NCI-H2107 treated with DMSO at 0.1 percent for 48 hours (cell line): ENCODE results near the gene GDPD3.
A peak's percentile ranks its signal among the peaks of the same experiment; 100 is the strongest.

ENCODE experiments used
- DNase-seq: peaks from one replicate; lab custom pipeline; 2025; ENCODE audit not compliant: unreplicated experiment; lab: John Stamatoyannopoulos, UW

The GDPD3 gene

DNA sequence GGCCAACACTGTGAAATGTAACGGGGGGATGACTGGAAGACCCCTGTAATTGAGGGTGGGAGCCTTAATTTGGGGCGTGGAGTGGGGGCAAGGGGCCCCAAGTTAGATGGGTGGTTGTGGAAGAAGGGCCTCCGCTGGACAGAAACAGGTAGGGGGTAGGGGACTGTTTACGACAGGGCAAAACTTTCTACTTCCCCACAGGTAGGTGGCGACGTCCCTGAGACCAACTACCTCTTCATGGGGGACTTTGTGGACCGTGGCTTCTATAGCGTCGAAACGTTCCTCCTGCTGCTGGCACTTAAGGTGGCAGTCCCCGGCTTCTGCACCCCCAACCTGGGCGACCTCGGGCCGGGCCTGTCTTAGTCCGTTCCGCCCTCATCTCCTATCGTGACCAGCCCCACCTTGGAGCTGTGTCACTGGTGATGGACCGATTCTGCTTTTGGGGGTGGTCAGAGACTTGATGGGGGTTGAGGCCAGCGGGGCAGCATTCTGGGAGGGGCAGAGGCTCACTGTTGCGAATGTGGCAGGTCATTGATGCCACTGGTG is 30.7 kb downstream of the GDPD3 start:
- DNase-seq = no peak

DNA sequence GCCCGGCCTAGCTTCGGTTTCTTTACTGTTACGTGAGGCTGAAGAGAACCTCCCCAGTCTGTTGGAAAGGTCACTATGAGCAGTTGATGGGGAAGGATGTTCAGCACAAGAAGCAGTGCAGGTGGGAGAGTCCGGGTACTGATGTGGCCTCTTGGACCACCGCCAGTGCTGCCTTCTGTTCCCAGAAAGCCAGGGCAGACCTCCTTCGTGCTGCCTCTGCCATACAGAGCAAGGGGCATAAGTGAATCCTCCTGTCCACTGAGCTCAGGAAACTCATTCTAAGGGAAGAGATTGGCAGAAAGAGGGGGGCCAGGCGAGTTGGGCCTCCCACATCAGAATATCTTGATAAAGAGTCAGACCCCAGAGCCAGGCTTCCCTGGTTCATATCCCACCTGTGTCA is 33.9 kb downstream of the GDPD3 start:
- DNase-seq = no peak

DNA sequence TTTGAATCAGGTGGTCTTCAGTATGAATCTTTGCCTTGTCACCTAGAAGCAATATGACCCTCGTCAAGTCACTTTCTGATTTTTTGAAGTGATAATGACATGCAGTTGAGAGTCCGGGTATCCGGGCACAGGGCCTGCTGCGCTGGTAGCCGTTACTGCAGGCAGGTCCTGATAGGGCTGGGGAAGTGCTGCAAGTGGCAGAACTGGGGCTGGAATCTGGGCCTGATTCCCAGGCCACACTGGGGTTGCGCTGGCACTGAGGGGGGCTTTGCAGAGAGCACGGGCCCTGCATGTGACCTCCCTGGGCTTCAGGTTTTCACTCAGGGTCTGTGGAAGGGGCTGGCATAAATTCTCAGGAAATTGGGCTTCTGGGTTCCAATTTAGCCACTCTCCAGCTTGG is 34.6 kb downstream of the GDPD3 start:
- no peak for DNase-seq

DNA sequence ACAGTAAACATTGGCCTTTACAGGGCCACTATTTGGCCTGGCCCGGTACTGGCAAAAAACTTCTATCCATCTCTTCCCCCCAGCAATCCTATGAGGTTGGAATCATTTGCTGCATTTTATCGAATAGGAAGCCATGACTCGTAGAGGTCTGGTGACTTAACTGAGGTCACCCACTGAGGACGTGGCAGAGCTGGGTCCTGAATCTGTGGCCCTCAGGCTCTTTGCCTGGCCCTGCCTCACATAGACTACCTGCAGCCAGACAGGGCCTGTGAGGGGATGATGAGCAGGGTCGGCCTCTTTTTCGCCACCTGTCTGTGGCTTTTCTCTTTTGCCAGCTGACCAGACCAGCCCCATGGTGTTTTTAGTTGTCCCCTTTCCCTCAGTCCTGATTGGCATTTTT is 35.7 kb downstream of the GDPD3 start:
- DNase-seq = no peak

DNA sequence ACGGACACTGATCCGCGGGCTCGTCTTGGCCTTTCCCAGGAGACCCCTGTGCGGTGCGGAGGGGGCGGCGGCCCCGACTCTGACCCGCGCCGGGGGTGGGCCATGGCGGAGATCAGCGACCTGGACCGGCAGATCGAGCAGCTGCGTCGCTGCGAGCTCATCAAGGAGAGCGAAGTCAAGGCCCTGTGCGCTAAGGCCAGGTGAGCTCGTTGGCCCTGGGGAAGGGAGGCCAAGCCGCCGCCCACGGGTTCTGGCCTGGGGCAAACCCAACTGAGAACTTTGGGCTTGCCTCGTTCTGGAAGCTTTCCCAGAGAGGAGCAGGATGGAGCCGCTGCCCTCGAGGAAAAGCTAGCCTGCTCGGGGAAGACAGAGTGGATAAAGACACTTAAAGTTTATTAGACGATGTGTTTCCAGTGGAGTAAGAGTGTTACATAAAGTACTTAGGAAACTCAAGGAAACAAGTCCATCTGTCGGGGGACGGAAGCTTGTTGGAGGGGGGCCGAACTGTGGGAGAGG is 37.0 kb downstream of the GDPD3 start:
- DNase-seq = no peak

DNA sequence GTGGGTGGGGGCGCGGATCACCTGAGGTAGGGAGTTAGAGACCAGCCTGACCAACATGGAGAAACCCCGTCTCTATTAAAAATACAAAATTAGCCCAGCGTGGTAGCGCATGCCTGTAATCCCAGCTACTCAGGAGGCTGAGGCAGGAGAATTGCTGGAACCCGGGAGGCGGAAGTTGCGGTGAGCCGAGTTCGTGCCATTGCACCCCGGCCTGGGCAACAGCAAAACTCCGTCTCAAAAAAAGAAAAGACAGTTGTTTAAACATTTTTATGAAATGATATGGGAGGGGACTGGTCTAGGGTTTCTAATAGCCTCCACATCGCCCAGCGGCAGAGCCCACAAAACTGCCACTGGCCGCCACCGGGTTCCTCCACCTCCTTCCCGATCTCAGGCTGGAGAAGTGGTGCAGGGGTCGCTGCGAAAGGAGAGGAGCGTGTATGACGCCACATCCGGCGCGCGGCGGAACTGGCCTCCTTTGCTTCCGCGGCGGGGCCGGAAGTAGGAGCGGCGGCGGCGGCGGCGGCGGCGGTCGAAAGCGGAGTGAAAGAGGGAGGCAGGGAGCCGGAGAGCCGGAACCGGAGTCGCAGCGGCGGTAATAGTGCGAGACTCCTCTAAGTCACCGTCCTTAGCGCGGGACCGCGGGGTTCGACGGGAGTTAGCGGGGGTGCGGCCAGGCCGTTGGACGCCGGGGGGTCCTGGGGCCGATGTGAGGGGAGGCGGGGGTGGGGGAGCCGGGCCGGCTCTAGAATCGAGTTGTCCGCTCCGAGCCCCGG is 37.6 kb downstream of the GDPD3 start, which contains the start of gene PPP4C:
PPP4C (plus strand) TSS at position 492 of the 773 bp plus-strand sequence. CDS start 384 bp downstream, outside the sequence.
- peak; percentile 72 for DNase-seq

DNA sequence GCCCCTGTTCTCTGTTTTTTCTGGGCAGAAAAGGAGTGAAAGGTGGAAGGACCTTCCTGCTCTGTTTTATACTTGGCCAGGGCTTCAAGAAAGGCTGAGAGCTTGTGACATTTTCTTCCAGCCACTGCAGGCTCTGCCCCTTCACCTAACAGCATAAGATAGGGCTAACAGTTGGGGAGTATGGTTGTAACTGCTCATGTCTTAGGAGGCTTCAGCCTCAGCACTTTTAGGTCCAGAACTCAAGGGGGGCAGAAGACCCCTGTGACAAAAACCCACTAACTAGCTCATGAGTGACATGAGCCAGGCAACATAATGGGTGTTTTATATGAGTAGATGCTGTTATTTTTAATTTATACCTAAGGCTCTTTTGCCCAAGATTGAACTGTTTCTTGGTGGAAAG is 42.8 kb downstream of the GDPD3 start:
- no peak for DNase-seq

DNA sequence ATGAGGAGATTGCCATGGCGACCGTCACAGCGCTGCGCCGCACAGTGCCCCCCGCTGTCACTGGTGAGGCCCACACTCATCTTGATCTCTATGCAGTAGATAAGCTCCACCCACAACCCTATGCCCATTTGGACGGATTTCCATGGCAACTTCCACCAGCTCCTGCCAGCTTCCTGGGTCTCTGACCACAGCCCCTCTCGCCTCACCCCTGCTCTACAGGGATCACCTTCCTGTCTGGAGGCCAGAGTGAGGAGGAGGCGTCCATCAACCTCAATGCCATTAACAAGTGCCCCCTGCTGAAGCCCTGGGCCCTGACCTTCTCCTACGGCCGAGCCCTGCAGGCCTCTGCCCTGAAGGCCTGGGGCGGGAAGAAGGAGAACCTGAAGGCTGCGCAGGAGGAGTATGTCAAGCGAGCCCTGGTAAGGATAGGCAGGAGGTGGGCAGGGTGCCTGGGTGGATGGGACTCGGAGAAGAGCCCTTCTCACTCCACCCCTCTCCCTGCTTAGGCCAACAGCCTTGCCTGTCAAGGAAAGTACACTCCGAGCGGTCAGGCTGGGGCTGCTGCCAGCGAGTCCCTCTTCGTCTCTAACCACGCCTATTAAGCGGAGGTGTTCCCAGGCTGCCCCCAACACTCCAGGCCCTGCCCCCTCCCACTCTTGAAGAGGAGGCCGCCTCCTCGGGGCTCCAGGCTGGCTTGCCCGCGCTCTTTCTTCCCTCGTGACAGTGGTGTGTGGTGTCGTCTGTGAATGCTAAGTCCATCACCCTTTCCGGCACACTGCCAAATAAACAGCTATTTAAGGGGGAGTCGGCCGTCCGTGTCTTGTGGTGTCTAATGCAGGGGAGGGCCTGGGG is 43.5 kb downstream of the GDPD3 start:
- no peak for DNase-seq

DNA sequence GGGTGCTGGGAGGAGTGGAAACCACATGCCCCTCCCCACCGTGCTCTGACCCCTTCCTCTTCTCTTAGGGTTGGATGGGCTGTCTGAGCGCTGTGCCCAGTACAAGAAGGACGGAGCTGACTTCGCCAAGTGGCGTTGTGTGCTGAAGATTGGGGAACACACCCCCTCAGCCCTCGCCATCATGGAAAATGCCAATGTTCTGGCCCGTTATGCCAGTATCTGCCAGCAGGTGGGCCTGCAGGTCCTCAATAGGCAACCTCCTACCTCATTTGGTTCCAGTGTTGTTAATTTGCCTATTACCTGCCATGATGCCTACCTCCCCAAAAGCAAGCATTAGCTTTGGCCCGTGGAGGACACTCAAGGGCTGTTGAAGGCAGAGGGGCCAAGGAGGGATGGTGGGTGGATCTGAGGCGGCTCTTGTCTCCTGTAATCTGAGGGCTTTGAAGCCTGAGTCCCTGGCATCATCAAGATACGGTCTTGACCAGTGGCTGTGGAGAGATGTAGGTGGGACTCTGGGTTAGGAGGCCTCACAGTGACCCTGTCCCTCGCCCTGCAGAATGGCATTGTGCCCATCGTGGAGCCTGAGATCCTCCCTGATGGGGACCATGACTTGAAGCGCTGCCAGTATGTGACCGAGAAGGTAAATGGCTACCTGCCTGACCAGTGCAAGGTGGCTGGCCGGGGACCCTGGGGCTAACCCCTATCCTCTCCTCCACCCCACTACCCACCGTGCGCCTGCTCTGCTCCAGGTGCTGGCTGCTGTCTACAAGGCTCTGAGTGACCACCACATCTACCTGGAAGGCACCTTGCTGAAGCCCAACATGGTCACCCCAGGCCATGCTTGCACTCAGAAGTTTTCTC is 44.4 kb downstream of the GDPD3 start:
- no peak for DNase-seq

DNA sequence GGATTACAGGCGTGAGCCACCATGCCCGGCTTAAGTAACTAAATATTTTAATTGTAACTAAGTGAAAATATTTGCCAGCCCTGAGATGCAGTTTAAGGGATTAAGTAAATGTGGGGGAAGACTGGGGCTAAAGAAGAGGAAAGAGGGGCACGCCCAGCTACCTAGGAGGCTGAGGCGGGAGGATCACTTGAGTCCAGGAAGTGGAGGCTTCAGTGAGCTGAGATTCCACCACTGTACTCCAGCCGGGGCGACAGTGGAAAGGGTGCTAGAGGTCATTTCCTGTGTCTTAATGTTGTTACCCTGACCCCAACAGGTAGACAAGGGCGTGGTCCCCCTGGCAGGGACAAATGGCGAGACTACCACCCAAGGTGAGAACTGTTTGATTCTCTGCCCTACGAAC is 45.0 kb downstream of the GDPD3 start:
- DNase-seq = no peak

DNA sequence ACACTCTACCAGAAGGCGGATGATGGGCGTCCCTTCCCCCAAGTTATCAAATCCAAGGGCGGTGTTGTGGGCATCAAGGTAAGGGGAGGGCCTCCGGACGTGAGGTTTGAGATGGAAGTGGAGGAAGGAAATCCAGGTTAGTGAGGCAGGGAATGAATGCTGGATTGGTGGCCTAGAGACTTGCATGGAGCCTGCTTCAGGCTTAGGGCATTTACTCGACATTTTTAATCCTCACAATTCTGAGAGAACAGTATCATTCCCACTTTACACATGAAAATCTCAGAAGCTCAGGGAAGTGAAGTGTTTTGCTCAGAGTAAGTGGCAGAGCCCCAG is 45.8 kb downstream of the GDPD3 start:
- no peak for DNase-seq

DNA sequence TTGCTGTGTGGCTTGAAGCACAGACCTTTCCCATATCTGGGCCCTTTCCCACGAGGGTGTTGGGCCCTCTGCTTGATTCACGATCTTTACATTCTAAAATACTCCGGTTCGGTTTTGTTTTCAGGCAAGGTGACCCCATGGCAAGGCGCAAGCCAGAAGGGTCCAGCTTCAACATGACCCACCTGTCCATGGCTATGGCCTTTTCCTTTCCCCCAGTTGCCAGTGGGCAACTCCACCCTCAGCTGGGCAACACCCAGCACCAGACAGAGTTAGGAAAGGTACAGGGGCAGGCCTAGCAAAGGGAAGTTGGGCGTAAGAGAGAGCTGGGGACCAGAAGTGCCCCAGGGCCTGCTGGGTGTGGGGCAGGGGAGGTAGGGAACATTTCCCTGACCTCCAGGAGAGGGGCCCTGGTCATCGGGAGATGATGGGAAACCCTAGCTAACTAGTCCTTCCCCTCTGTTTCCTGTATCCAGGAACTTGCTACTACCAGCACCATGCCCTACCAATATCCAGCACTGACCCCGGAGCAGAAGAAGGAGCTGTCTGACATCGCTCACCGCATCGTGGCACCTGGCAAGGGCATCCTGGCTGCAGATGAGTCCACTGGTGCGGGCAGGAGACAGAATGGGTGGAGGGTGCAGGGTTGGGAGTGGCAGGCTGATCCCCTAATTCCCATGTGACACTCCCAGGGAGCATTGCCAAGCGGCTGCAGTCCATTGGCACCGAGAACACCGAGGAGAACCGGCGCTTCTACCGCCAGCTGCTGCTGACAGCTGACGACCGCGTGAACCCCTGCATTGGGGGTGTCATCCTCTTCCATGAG is 46.4 kb downstream of the GDPD3 start:
- DNase-seq = no peak

DNA sequence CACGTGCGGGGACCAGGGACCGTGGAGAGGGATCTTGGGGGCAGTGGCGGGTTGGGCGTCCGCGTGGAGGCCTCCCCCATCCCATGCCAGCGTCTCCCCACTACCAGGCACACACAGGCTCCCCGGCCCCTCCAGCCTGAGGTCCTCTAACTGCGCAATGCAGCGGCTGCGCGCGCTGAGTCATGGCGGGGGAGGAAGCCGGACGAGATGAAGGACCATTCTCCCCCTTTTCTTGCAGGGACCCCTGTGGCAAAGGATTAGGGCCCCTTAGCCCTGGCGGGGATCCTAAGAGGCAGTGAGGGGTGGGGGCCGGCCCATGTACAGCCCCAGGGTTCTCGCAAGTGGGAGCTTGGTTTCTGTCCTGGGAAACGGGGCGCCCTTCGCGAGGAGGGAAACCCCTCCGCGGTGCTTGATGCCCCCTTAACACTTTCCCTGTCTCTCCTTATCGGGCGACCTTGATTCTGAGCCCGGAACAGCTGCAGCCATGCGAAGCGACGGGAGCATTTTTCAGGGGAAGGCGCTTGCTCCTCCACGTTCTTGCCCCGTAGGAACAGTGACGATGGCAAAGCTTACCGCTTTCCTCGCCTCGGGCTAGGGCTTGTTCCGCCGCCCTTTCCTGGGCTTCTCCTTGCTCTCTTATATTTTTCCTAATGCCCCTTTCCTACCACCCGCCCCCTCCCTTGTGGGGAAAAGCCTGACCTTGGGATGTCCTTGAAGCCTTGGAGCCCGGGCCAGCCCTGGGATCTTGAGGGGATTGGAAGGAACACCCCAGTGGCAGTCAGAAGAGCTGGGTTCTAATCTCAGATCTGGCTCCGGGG is 47.2 kb downstream of the GDPD3 start:
- no peak for DNase-seq

DNA sequence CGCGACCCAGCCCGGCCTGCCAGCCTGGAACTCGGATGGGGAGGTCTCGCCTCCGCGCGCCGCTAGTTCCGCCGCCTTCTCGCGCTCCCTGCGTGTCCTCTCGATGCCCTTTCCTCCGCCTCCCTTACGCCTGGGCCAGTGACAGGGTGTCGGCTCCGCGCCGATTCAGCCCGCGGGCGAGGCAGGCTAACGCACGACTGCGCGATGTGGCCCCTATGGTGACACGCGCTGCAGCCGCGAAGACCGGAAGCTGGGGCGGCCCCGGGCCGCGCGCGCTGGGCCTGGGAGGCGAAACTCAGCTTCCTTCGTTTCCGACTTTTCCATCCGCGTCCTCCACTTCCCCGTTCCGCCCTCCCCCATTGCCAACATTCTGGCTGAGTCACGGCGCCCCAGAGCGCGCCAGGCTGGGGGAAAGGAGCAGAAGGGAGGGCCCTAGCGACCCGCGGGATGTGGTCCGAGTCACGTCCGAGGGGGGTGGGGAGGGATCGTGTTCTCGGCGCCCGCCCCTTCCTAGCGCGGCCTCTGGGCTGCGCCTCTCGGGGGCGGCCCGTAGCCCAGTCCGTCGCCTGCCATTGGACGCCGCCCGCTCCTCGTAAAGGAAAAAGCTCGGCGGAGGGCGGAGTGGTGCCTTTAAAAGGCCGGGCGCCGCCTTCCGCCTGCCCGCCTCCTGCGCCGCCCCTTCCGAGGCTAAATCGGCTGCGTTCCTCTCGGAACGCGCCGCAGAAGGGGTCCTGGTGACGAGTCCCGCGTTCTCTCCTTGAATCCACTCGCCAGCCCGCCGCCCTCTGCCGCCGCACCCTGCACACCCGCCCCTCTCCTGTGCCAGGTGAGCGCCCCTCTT is 48.0 kb downstream of the GDPD3 start, which contains the start of gene ALDOA:
ALDOA (plus strand) TSS at position 659 of the 841 bp plus-strand sequence. CDS start 1,138 bp downstream, outside the sequence.
- peak; percentile 94 for DNase-seq

DNA sequence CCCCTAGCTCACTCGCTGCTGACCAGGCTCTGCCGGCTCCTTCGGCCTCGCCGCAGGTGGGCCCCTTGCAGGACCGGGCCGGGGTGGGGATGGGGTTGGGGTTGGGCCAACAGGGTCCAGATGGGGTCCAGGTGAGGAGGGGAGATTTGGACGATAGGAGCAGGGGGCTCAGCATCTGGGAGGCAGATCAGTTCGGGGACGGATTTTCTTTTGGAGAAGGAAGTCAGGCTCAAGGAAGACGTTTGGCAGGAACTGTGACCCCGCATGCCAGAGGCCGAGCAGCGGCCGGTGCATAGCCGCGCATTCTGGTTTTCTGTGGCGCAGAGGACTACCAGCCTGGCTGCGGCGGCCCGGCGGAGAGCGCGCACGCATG is 48.6 kb downstream of the GDPD3 start:
- DNase-seq = no peak

DNA sequence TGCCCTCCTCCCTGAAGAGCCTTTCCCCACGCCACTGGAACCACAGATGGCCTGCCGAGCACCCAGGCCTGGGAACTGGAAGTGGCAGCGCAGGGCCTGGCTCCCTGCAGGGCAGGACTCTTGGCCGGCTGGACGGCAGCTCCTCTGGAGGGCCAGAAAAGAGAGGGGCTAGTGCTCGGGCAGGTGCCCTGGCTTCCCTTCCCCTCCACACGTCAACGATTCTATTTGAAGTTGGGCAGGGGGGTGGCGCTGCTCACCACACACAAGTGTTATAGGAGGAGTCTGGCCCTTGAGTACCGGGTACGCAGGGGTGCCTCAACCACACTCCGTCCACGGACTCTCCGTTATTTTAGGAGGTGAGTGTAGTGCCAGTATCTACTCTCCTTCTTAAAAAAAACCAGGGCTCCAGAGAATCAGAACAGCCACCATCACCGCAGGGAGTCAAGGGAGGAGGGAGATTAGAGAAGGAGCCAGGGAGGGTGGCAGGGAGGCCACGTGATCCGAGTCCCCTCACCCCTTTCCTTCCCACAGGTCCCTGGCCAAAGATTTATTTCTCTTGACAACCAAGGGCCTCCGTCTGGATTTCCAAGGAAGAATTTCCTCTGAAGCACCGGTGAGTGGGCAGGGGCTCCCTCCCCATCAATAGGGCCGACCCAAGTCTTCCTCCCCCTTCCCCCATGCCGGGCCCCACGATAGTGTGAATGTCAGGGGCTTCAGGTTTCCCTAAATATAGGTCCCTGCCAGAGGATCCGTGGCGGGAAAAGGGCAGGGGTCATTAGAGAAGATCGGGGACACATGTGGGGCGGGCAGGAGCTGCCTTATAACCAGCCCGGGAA is 49.2 kb downstream of the GDPD3 start:
- DNase-seq = peak; percentile 71

DNA sequence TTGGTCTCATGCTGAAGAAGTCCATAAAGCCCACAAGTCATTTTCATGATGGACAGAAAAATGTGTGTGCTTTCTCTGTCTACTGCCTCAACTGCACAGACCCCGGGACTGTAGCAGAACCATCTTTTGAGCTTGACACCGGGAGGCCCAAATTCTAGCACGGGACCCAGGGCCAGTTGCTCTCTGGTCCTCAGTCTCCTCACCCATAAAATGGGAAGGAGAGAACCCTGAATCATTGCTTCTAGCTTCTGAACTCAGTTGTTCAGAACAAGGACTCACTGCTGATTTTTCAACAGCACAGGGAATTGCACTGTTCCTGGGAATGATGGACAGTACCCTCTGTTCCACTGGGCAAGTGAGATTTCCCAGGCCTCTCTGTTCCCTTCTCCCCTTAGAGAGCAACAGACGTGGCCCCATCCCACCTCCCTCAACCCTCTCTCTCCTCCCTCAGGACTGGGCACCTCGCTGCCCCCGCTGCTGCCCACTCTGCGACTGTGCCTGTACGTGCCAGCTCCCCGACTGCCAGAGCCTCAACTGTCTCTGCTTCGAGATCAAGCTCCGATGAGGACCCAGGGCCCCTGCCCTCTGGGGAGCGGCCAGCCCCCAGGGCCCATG is 50.0 kb downstream of the GDPD3 start:
- DNase-seq = no peak
